PC-3 (cell line): ENCODE data around the gene CRYGN.

Experiments used
- CTCF ChIP-seq: fragments of 300-600 bp; sonication (generic); conservative IDR thresholded peaks from 2 replicates; pipeline ENCODE4 v1.5.1; 2017; ENCODE audit warnings: antibody characterized with exemption, low read depth, mild to moderate bottlenecking, low read length
- EZH2phosphoT487 ChIP-seq: fragments of 300-600 bp; sonication (generic); IDR thresholded peaks from 2 replicates; pipeline ENCODE4 v1.6.1; 2018; ENCODE audit warnings: mild to moderate bottlenecking, antibody characterized with exemption, low read length, borderline replicate concordance

- TF ChIP-seq CTCF (no peak), EZH2phosphoT487 (no peak)
Measured at GRCh38 chr7:151394076-151395035, 45.6 kb downstream of the CRYGN start.
